KMS-11 (cell line): ENCODE measurements around the gene OPRM1.

Experiments
- H2AFZ ChIP-seq: fragments of 200-600 bp; sonication (generic); 2 replicates; pipeline ENCODE4 v1.6.1; 2016; ENCODE audit warnings: antibody characterized with exemption, mixed run types, low read depth
- H3K27ac ChIP-seq: fragments of 200-600 bp; sonication (generic); 2 replicates; pipeline ENCODE4 v1.6.1; 2016; ENCODE audit warnings: mild to moderate bottlenecking, mixed run types
- H3K27me3 ChIP-seq: fragments of 200-600 bp; sonication (generic); 2 replicates; pipeline ENCODE4 v1.6.1; 2017; ENCODE audit warnings: mild to moderate bottlenecking, low read depth, mixed run types, moderate library complexity; ENCODE audit not compliant: insufficient read depth
- H3K36me3 ChIP-seq: fragments of 200-600 bp; sonication (generic); 2 replicates; pipeline ENCODE4 v1.6.1; 2017; ENCODE audit warnings: mild to moderate bottlenecking, mixed run types; ENCODE audit not compliant: insufficient read depth
- H3K4me1 ChIP-seq: fragments of 200-600 bp; sonication (generic); 2 replicates; pipeline ENCODE4 v1.6.1; 2016; ENCODE audit warnings: mild to moderate bottlenecking, low read depth, mixed run types; ENCODE audit not compliant: poor library complexity, severe bottlenecking
- H3K4me2 ChIP-seq: fragments of 200-600 bp; sonication (generic); 2 replicates; pipeline ENCODE4 v1.7.0; 2016; ENCODE audit warnings: mild to moderate bottlenecking, mixed run types
- H3K4me3 ChIP-seq: fragments of 200-600 bp; sonication (generic); IDR thresholded peaks from 2 replicates; pipeline ENCODE4 v1.6.1; 2017; ENCODE audit warnings: low read depth, low read length, mixed read lengths; ENCODE audit not compliant: insufficient read depth
- H3K79me2 ChIP-seq: fragments of 200-600 bp; sonication (generic); 2 replicates; pipeline ENCODE4 v1.6.1; 2016; ENCODE audit warnings: low read depth, mixed run types; ENCODE audit not compliant: insufficient read depth
- H3K9ac ChIP-seq: fragments of 200-600 bp; sonication (generic); 2 replicates; pipeline ENCODE4 v1.6.1; 2016; ENCODE audit warnings: mild to moderate bottlenecking, mixed run types
- H4K20me1 ChIP-seq: fragments of 200-600 bp; sonication (generic); 2 replicates; pipeline ENCODE4 v1.6.1; 2016; ENCODE audit warnings: mild to moderate bottlenecking, mixed run types; ENCODE audit not compliant: insufficient read depth
- TF ChIP-seq, protein P1 (sequence below): fragments of 200-600 bp; sonication (generic); conservative IDR thresholded peaks from 2 replicates; pipeline ENCODE4 v1.6.1; 2017; ENCODE audit warnings: low read depth, mild to moderate bottlenecking, antibody characterized with exemption, low read length, moderate library complexity, mixed read lengths

OPRM1 gene

DNA sequence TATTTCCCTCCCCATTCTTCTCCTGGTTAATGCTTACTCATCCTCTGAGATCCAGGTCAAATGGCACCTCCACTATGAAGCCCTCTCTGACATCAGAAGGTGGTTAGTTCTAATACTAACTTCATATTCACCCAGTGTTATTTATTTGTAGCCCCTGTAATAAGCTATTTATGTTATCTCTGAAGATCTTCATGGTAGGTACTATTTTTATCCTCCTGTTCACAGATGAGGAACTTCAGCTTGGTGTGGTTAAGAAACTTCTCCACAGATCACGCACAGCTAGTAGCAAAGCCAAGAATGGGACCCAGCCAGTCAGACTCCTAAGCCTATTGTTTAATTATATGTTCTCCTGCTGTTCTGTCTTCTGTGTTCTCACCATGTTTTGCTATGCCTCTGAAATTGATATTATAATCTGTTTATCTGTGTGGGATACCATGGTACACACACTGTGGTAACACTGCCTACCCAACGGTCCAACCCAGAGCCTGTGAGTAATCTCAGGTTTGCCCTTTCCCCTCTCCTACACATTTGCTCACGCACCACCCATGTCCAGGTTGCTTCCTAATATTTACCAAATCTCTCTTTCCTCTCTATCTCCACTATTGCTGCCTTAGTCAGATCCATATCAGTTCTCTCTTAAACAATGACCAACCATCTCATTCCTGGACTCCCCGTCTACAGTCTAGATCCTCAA lies 219.2 kb downstream of the OPRM1 start:
- H3K36me3 ChIP-seq: no peaks in the 10 kb centered on the region
- H3K9ac ChIP-seq: no peak overlapping the region
- TF ChIP-seq, protein P1, sequence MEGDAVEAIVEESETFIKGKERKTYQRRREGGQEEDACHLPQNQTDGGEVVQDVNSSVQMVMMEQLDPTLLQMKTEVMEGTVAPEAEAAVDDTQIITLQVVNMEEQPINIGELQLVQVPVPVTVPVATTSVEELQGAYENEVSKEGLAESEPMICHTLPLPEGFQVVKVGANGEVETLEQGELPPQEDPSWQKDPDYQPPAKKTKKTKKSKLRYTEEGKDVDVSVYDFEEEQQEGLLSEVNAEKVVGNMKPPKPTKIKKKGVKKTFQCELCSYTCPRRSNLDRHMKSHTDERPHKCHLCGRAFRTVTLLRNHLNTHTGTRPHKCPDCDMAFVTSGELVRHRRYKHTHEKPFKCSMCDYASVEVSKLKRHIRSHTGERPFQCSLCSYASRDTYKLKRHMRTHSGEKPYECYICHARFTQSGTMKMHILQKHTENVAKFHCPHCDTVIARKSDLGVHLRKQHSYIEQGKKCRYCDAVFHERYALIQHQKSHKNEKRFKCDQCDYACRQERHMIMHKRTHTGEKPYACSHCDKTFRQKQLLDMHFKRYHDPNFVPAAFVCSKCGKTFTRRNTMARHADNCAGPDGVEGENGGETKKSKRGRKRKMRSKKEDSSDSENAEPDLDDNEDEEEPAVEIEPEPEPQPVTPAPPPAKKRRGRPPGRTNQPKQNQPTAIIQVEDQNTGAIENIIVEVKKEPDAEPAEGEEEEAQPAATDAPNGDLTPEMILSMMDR: no peak
- H3K79me2 ChIP-seq: no peaks in the 10 kb centered on the region
- H2AFZ ChIP-seq: no peak overlapping the region
- no peaks in the 10 kb centered on the region for H4K20me1 ChIP-seq
- no peak overlapping the region for H3K4me2 ChIP-seq
- no peaks in the 10 kb centered on the region for H3K27me3 ChIP-seq
- H3K27ac ChIP-seq: no peak overlapping the region
- peaks cover 4% of the 10 kb centered on the region for H3K4me1 ChIP-seq
- no peak overlapping the region for H3K4me3 ChIP-seq

DNA sequence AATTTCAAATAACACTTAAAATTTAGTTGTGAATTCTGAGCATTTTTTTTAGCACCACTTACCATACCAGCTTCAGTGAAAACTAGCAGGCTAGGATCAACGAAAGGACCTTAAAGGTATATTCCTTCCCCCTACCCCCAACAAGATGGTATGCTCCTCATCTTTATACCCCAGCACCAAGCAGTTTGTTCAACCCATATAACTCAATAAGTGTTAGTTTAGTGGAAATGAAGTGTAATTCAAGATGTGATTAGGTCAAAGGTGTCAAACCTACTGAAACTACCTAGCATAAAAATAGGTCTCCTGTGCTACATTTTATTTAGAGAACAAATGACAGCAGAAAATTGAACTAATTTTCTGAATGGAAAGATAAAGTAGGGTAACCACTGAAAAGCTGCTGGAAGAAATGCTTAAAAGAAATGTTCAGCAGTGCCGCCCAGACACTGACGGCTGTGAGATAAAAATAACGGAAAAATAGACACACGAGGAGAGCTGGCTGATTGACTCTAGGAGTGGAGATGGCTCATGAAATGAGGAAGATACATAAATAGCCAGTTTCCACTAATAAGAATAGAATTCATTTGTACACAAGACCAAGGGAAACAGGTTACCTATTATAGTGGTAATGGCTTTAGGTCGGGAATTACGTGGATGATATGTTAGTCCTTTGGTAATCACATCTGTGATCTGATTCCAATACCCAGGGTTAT lies 222.8 kb downstream of the OPRM1 start:
- Histone ChIP-seq H3K4me1 (peaks cover 19% of the 10 kb centered on the region), H2AFZ (no peak overlapping the region), H3K36me3 (no peaks in the 10 kb centered on the region), H3K9ac (no peak overlapping the region), H3K79me2 (no peaks in the 10 kb centered on the region), H3K27me3 (no peaks in the 10 kb centered on the region), H3K4me3 (no peak overlapping the region), H4K20me1 (no peaks in the 10 kb centered on the region; the same call in 1 of the 2 replicates), H3K27ac (no peak overlapping the region), H3K4me2 (no peak overlapping the region)
- TF ChIP-seq, protein P1: no peak

DNA sequence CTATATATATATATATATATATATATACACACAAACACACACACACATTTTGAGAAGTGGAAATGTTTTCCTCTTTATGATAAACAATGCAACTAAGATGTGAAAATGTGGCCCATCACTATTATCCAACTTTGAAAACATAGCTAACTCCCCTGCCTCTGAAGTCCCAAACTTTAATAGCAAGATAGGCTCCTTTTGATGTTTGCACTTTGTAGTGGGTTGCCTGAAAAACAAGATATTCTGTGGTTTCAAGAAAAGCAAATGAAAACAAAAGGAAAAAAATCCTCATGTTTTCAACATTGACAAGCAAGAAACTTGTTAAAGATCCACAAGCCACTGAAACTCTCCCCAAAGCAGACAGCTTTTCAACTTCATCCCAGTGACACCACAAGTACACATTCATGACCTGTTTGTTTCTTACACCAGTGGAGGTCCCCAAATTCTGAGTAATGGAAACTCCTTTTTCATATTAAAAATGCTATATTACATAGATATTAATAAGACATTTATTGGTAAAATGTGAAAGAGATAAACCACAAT lies 227.6 kb downstream of the OPRM1 start:
- Histone ChIP-seq H3K27me3 (no peaks in the 10 kb centered on the region), H3K79me2 (no peaks in the 10 kb centered on the region), H4K20me1 (no peaks in the 10 kb centered on the region; the same call in 1 of the 2 replicates), H3K4me3 (no peak overlapping the region), H3K27ac (no peak overlapping the region; the same call in 1 of the 2 replicates), H2AFZ (no peak overlapping the region), H3K36me3 (no peaks in the 10 kb centered on the region), H3K4me1 (peaks cover 28% of the 10 kb centered on the region), H3K9ac (no peak overlapping the region), H3K4me2 (peak overlapping the region; percentile 25)
- TF ChIP-seq, protein P1: no peak

DNA sequence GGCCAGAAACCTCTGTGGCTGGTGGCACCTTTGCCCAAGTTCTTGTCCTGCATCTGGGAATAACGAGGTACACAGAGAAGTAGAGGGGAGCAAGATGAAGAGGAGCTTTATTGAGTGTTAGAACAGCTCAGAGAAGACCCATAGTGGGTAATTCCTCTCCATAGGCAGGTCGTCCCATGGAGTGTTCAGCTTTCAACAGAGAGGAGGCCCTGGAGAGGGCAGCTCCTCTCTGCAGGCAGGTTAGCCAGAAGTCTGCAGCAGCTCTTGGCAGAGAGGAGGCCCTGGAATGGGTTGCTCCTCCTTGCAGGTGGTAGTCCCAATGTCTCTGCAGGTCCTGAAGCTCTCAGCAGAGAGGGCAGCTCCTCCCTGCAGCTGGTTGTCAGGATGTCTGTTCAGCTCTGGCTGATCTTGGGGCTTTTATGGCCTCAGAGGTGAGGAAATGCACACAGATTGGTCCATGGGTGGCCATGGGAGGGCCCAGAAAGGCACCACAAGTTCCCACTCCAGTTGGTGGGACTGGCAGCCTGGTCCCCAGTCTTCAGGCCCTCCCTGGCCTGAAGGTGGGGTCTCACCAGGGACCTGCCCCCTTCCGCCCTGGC lies 228.6 kb downstream of the OPRM1 start:
- no peaks in the 10 kb centered on the region for H3K36me3 ChIP-seq
- no peaks in the 10 kb centered on the region for H3K27me3 ChIP-seq
- peaks cover 28% of the 10 kb centered on the region for H3K4me1 ChIP-seq
- no peak overlapping the region for H3K9ac ChIP-seq
- TF ChIP-seq, protein P1: no peak
- H4K20me1 ChIP-seq: no peaks in the 10 kb centered on the region; the same call in 1 of the 2 replicates
- H3K79me2 ChIP-seq: no peaks in the 10 kb centered on the region
- no peak overlapping the region for H3K27ac ChIP-seq
- no peak overlapping the region for H3K4me3 ChIP-seq
- peak overlapping the region; percentile 25; the same call in 1 of the 2 replicates for H3K4me2 ChIP-seq
- no peak overlapping the region for H2AFZ ChIP-seq
